ENCODE measurements around the gene SPATA21.

Gene SPATA21

DNA sequence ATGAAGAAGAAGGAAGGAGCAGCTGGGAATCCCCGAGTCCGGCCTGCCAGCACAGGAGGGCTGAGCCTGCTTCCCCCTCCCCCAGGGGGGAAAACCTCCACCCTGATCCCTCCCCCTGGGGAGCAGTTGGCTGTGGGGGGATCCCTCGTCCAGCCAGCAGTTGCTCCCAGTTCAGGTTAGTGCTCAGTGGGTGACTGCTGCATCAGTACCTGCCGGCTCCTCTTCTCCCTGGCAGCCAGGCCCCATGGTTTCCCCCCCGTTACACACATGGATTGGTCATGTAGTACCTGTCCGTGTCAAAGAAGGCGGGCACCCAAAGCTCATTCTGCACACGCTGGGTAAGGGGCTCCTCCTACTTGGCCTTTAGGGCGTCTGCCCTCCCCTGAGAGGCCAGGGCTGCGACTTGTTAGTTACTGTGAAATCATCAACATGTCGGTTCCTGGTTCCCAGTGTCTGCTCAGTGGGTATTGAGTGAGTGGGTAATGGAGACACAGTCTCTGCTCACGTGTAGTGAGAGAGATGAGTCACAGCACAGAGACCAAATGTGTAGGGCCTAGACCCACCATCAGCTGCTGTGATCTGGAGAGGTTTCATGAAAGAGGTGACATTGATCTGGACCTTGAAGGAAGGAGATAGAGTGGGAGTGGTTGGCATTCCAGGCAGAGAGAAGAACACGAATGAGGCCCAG is 14.8 kb upstream of the SPATA21 start:
- DNase-seq (ENCODE audit: low spot score): no peak

DNA sequence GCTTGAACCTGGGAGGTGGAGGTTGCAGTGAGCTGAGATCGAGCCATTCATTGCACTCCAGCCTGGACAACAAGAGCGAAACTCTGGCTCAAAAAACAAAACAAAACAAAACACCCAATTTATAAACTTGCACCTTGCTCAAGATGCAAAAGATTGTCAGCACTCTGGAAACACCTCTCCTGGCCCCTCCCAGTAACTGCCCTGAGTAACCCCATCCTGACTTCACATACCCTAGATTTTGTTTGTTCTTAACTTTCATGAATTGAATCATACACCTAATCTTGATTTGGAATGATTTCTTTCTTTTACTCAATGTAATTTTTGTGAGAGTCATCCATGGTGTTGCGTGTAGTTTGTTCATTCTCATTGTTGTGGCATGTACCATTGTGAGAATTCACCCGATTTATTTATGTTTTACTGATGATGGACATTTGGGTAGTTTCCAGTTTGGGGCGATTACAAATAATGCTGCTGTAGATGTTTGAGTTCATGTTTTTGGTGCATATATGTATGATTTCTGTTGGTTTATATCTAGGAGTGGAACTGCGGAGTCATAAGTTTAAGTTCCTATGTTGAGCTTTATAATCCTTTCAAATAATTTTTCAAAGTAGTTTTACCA is 13.7 kb upstream of the SPATA21 start:
- no peak for DNase-seq (ENCODE audit: low spot score)

DNA sequence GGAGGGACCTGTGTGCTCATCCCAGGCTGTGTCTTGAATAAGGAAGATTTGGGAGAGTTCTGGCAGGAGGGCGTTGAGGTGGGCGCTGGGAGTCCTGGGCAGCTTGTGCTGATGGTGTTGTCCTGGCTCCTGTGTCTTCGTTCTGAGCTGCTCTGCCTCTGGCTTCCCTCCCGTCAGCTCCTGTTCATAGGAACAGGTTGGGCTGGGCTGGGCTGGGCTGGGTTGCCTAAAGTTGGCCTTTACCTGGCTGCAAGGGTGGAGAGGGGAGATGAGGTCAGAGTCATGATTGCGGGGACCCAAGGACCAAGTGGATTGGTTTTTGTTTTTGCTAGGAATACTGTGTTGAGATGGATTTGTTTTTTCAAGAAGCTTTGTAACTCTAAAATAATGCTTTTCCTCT is 12.4 kb upstream of the SPATA21 start:
- DNase-seq (ENCODE audit: low spot score): no peak

DNA sequence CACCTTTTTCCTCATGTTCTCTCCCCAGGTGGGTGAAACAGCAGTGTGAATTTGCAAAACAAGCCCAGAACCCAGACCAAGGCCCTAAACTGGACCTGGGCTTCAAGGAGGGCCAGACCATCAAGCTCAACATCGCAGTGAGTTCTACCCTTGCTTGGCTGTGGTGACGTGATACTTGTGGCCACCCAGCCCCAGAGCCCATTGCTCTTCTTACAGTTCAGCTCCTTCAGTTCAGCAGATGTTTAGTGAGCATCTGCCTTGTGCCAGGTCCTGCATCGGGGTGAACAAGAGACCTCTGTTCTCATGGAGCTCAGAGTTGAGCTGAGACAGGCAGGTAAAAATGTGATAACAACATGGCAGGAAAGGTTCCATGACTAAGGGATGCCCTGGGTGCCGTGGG is 11.8 kb upstream of the SPATA21 start:
- DNase-seq (ENCODE audit: low spot score): no peak

DNA sequence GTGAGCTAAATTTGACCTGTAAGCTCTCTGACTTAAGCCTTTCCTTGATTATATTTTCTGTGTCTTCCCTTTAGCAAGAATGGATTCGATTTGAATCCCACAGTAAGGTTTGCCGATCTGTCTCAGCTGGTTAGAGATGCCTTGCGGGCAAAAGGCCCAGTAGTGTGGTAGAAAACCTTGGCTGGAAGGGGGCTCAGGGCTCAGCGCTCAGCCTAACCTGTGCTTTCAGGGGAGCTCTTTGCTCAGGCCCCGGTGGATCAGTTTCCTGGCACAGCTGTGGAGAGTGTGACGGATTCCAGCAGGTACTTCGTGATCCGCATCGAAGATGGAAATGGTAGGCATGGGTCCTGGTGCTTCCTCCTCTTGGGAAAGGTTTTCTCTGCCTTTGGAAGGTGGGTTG is 10.4 kb upstream of the SPATA21 start:
- DNase-seq (ENCODE audit: low spot score): no peak

DNA sequence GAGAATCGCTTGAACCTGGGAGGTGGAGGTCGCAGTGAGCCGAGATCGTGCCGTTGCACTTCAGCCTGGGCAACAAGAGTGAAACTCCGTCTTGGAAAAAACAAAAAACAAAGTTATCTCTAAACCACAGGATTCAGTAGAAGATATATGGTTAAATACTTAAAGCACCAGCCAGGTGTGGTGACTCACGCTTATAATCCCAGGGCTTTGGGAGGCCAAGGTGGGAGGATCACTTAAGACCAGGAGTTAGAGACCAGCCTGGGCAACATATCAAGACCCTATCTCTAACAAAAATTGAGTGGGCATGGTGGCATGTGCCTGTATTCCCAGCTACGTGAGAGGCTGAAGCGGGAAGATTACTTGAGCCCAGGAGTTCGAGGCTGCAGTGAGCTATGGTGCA is 8.9 kb upstream of the SPATA21 start:
- no peak for DNase-seq (ENCODE audit: low spot score)

DNA sequence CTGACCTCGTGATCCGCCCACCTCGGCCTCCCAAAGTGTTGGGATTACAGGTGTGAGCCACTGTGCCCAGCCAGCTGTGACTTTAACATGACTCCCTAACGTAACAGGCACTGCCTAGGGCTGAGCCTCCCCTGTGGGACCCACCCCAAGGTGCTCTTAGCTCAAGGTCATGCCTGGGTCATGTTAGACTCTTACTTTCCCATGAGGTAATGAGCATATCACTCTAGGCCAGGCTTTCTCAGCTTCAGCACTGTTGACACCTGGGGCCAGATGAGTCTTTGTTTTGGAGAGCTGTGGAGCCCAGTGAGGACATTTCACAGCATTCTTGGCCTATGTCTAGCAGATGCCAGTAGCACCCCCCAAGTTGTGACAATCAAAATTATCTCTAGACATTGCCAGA is 7.8 kb upstream of the SPATA21 start:
- DNase-seq (ENCODE audit: low spot score): no peak

DNA sequence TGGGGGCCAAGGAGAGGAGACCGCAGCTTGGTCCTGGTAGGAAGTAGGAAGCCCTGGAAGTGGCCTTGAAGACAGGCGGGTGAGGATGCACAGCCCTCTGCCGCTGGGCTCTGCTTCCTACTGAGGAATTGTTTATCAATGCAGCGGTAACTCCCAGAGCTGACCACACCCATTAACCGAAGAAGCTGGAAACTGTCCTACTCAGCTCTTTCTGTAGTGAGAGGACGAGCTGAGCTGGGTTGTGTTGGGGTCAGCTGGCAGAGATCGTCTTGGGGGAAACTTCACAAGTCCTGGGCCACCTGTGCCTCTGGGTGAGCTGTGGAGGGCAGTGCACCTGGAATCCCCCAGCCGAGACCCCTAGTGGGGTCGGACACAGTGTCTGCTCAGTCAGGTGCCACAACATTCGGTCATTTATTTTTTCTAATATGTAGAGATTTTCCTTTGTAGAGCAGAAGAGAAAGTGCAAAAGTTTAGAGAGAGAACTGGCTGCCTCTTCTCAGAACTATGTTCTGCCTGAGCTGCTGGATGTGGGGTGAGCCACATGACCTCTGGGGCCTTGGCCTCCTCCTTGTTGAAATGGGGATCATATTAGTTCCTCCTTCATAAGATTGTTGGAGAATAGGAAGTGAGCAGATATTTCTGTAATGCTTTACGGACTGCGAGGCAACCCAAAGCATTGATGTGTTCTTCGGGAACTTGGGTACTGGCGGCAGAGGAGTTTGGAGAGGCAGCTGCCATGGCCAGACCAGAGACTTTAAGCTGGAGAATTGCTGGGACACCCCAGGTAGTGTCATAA is 6.9 kb upstream of the SPATA21 start:
- DNase-seq (ENCODE audit: low spot score): no peak

DNA sequence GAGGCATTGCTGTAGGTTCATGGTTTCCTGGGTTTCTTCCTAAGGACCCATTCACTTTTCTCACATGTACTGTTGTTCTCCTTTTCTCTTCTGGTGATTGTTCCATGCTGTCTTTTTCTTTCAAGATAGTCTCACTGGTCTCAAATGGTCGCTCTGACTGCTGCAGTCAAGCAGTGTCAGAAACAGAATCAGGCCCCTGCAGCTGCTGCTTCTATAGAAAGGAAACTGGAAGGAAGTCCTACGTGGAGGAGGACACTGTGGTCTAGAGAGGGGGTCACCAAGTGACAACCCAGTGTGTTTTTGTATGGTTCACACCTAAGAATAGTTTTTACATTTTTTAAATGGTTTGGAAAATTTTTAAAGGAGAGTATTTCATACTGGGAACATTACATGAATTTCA is 5.7 kb upstream of the SPATA21 start:
- no peak for DNase-seq (ENCODE audit: low spot score)

DNA sequence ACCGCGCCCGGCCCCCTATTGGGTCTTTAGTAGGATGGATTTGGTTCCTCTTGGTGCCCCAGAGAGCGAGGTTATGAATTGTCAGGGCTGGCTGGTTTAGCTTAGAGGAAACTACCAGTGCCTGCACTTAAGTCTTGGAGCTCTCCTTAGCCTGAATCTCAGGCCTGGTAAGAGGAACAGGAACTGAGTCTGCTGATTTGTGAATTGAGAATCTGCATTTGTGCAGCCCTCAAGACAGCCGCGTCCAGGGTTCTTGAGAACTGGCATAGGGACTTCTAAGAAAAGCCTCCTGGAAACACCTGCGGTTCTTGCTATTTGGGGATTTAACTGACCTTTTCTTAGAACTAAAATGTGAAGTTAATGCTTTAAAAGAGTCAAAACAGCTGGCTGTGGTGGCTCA is 5.0 kb upstream of the SPATA21 start:
- no peak for DNase-seq (ENCODE audit: low spot score)

DNA sequence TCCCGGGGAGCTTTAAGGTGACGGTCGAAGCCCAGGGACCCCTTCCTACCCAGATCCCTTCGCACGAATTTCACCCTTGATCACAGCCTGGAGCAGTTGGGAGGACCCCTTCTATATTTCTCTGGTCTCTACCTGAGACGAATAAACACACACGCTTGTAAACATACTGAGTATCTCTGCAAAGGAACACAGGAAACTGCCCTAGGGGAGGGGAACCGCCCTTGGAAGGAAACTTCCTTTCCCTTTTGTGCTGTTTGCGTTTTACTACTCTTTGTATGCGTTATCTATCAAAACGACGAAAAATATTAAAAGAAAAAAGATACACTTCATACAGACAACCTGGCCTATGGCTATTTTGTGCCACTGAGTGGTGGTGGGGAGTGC is 4.0 kb upstream of the SPATA21 start:
- peak; percentile 40 for DNase-seq (ENCODE audit: low spot score)

DNA sequence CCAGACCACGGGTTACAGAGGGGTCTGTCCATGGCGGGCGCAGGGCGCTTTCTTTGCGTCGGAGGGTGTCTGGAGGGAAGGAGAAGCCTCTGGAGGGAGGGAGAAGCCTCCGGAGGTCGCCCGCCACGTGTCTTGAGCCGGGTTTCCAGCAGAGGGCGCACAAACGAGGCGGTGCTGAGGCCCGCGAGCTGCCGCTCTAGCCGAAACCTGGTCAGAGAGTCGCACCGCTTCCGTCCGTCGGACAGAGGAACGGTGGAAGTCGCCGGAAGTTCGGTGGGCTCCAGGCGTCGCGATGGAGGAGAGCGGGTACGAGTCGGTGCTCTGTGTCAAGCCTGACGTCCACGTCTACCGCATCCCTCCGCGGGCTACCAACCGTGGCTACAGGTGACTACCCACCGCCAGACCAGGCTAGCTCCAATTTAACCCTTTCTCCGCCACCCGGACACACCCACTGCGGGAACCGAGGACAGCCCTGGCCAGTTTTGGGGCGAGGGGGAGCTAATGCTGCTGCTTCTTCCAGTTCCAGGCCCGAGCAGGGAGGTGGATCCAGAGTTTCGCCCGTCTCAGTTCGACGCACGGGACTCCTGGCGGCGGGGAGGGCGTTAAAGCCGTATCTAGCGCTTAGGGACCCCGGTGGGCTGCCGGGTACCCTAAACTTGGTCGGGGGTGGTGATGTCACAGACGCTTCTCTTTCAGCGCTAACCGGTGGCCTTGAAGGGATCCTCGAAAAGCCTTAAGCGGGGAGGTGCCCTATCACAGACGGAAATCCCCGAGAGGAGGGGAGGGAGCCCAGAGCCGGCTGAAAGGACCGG is 3.5 kb upstream of the SPATA21 start, which contains the start of gene NECAP2:
TSS of gene NECAP2 (plus strand) at position 255 of the 812 bp plus-strand sequence. CDS start at position 293, 38 bp downstream.
- DNase-seq (ENCODE audit: low spot score): peak; percentile 93

DNA sequence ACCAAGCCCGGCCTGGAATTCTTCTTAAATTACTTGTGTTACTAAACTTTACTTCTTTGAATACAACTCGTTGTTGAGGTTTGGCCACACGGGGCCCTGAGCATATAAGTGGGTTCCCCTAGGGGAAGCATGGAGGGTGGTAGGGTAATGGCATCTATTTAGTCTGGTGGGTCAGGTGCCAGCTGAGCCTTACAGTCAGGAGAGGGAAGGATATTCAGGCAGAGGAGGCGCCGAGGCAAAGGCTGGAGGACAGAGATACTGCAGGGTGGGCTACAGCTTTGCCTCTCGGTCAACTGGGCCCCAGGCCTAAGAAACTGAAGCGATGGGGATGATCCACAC is 2.9 kb upstream of the SPATA21 start:
- no peak for DNase-seq (ENCODE audit: low spot score)

DNA sequence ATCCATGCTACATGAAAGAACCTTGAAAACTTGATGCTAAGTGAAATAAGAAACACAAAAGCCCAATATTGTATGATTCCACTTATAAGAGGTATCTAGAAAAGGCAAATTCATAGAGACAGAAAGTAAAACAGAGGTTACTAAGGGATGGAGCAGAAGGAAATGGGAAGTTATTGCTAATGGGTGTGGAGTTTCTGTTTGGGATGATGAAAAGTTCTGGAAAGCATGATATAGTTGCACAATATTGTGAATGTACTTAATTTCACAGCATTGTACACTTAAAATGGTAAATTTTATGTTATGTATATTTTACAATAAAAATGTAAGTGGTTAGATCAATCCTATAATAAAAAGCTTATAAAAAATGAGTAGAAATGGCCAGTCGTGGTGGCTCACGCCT is 1.7 kb upstream of the SPATA21 start:
- DNase-seq (ENCODE audit: low spot score): no peak

DNA sequence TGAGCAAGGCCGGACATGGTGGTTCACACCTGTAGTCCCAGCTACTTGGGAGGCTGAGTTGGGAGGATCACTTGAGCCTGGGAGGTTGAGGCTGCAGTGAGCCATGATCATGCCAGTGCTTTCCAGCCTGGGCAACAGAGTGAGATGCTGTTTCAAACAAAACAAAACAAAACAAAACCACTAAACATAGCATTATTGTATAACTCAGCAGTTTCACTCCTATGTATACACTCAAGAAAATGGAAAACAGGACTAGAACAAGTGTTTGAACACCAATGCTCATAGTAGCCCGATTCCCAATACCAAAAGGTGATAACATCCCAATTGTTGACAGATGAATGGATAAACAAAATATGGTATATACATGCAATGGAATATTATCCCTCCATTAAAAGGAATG is 1.3 kb upstream of the SPATA21 start:
- no peak for DNase-seq (ENCODE audit: low spot score)

DNA sequence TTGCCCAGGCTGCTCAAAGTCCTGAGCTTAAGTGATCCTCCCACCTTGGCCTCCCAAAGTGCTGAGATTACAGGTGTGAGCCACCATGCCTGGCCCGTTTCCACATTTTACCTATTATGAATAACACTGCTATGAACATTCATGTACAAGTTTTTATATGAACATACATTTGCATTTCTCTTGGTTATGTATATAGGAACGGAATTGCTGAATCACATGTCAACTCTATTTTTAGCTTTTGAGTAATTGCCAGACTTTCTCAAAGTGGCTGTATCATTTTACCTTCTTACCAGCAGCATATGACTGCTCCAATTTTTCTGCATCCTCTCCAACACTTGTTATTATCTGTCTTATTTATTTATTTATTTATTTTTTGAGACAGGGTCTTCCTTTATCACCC is 2.7 kb downstream of the SPATA21 start:
- no peak for DNase-seq (ENCODE audit: low spot score)

DNA sequence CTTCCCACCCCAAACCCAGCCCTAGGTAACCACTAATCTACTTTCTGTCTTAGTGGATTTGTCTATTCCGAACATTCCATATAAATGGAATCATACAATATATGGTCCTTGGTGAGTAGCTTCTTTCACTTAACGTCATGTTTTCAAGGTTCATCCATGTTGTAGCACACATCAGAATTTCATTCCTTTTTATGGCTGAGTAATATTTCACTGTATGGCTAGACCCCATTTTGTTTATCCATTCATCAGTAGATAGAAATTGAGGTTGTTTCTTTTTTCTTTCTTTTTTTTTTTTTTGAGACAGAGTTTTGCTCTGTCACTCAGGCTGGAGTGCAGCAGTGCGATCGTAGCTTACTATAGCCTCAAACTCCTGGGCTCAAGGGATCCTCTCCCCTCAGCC is 3.2 kb downstream of the SPATA21 start:
- no peak for DNase-seq (ENCODE audit: low spot score)

DNA sequence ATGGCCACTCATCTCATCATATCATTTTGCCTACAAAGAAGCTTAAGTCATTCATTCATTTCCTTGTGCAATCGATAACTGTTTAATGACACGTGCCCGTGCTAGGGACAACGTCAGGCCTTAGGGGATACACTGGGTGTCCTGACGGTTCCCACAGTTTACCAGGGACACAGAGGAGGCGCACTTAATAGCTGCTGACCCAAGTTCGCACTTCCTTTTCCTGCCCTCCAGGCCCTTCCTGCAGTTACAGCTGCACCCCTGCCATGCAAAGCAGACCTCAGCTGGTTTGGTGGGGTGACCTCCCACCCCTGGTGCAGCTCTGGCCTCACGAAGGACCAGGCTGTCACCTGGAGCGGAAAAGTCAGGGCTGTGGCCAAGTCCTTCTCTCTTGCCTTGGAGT is 4.2 kb downstream of the SPATA21 start:
- no peak for DNase-seq (ENCODE audit: low spot score)

DNA sequence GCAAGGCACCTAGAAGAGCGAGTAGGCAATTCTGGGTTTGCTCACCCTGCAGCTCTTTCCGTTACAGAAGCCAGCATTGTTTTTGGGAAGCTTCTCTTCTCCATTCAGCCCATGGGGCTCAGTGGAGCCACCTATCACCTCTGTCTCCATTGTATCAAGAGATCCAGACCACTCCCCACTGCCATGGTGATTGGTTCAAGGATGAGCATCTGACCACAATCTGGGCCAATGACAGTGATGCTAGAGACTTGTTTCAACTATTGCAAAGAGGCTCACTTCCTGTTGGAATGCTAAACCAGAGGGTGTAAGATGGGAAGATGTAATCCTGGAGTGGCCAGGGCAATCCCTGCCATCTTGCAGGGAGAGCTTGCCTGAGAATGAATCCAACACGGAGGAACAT is 6.6 kb downstream of the SPATA21 start:
- no peak for DNase-seq (ENCODE audit: low spot score)

DNA sequence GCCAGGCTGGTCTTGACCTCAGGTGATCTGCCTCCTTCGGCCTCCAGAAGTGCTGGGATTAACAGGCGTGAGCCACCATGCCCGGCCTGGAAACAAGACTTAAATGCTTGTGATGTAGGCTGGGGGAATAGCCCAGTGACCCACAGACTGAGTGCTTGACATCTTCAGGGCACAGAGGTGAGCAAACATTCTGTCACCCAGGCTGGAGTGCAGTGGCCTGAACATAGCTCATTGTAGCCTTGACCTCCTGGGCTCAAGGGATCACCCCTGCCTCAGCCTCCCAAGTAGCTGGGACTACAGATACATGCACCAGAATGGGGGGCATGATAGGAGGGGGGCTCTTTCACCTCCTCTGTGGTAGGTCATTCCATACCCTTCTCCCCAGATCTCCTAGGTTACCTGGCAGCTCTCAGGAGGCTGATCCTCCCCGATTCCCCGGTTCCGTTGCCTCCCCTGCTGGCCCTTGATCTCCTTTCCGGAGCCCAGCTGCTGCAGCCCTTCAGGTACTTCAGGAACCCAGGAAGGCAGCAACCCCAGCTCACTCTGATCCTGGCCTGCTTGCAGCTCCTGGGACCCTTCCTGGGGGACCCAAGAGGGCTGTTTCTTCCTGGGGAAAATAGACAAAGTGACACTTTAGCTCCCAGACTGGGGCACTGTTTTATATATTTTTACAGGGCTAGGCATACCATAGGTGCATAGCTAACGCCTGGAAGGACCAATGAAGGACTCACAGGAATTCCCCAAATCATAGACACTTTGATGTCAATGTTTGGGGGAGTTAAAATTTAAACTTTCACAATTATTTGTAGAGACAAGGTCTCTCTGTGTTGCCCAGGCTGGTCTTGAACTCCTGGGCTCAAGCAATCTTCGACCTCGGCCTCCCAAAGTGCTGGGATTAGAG is 11.8 kb downstream of the SPATA21 start:
- DNase-seq (ENCODE audit: low spot score): no peak

DNA sequence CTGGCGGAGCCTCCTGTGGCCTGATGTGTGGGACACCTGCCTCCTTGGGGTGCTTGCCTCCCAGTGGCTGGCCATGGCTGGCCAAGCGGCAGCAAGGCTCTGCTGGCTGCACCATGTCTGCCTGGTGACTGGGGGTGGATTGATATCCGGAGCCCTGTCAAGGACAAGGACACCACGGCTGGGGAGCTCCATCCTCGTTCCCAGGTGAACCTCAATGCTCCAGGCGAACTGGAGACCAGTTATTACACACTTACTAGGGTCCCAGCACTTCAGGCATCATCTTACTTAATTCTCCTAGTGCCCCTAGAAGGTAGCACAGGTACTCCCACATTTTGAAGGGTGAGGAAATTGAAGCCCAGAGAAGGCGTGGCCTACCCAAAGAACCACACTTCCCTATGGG is 15.2 kb downstream of the SPATA21 start:
- no peak for DNase-seq (ENCODE audit: low spot score)

DNA sequence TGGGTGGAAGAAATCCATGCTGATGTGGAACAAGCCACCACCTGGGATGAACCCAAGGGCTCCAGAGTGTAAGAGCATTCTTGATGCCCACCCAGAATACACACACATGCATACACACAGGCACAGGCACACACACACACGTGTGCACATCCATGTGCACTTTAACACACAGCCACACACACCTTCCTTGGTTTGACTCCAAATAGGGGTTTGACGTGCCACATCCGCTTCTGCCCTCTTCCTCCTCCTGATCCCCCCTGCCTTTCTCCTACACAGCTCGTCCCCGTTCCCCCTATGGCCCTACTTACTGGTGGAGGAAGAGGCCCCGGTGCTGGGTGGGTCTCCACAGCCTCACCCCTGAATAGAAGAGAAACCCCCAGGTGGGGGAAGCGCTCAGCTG is 16.0 kb downstream of the SPATA21 start:
- DNase-seq (ENCODE audit: low spot score): no peak

All from kidney capillary endothelial cell (primary cell).